Ectodermal cell (in vitro differentiated cells): ENCODE measurements around the gene PADI4.

Source experiments
- H3K27ac ChIP-seq: 2 replicates; pipeline ENCODE4 v1.7.0; 2013; ENCODE audit warnings: mild to moderate bottlenecking, low read depth, low read length; ENCODE audit not compliant: insufficient read depth, poor library complexity, severe bottlenecking
- H3K27me3 ChIP-seq: 2 replicates; pipeline ENCODE4 v1.7.0; 2013; ENCODE audit warnings: mild to moderate bottlenecking, low read length; ENCODE audit not compliant: insufficient read depth, control insufficient read depth, poor library complexity, severe bottlenecking
- H3K36me3 ChIP-seq: one replicate; pipeline ENCODE4 v1.7.0; 2013; ENCODE audit warnings: low read length; ENCODE audit not compliant: control insufficient read depth, insufficient read depth
- H3K4me1 ChIP-seq: one replicate; pipeline ENCODE4 v1.7.0; 2013; ENCODE audit warnings: low read length; ENCODE audit not compliant: control insufficient read depth, insufficient read depth
- H3K4me3 ChIP-seq: 2 replicates; pipeline ENCODE4 v1.7.0; 2013; ENCODE audit warnings: low read depth, low read length, control low read depth; ENCODE audit not compliant: insufficient read depth
- H3K9me3 ChIP-seq: 2 replicates; pipeline ENCODE4 v1.7.0; 2013; ENCODE audit warnings: mild to moderate bottlenecking, low read length, moderate library complexity; ENCODE audit not compliant: control insufficient read depth
- WGBS, 2 experiments: methylation state at CpG; one replicate each; pipeline ENCODE4 v1.1.7; 2013; ENCODE audit warnings: missing lambda C conversion rate in 2 of 2; 5-methylcytosine and 5-hydroxymethylcytosine counted together

Gene PADI4

GRCh38 chr1:17282836-17283235, 25.2 kb upstream of the PADI4 start:
- no peak overlapping the region for H3K27ac ChIP-seq
- H3K4me3 ChIP-seq: no peak overlapping the region
- no peaks in the 10 kb centered on the region for H3K27me3 ChIP-seq
- WGBS, 2 experiments: 92% methylated on average over 5 of the region's 5 CpGs
- no peaks in the 10 kb centered on the region for H3K36me3 ChIP-seq
- H3K9me3 ChIP-seq: no peaks in the 10 kb centered on the region
- H3K4me1 ChIP-seq: no peaks in the 10 kb centered on the region

GRCh38 chr1:17286646-17287045, 21.4 kb upstream of the PADI4 start:
- no peak overlapping the region for H3K4me3 ChIP-seq
- H3K27ac ChIP-seq: no peak overlapping the region
- no peaks in the 10 kb centered on the region for H3K4me1 ChIP-seq
- H3K36me3 ChIP-seq: no peaks in the 10 kb centered on the region
- 81 to 86% methylated on average over 5 of the region's 5 CpGs for WGBS, 2 experiments
- no peaks in the 10 kb centered on the region for H3K27me3 ChIP-seq
- no peaks in the 10 kb centered on the region for H3K9me3 ChIP-seq

- H3K36me3 ChIP-seq: no peaks in the 10 kb centered on the region
- WGBS, 2 experiments: 85 to 89% methylated on average over 5 of the region's 5 CpGs
- H3K4me1 ChIP-seq: no peaks in the 10 kb centered on the region
- no peaks in the 10 kb centered on the region for H3K9me3 ChIP-seq
- H3K4me3 ChIP-seq: no peak overlapping the region
- H3K27me3 ChIP-seq: no peaks in the 10 kb centered on the region
- no peak overlapping the region for H3K27ac ChIP-seq
Observed at GRCh38 chr1:17287130-17287776, 20.7 kb upstream of the PADI4 start.

- Histone ChIP-seq H3K27me3 (no peaks in the 10 kb centered on the region), H3K9me3 (no peaks in the 10 kb centered on the region), H3K36me3 (no peaks in the 10 kb centered on the region), H3K27ac (no peak overlapping the region), H3K4me3 (no peak overlapping the region), H3K4me1 (no peaks in the 10 kb centered on the region)
- WGBS, 2 experiments: 94 to 100% methylated on average over 2 of the region's 2 CpGs
Observed at GRCh38 chr1:17289721-17290120, 18.3 kb upstream of the PADI4 start.

- Histone ChIP-seq H3K9me3 (no peaks in the 10 kb centered on the region), H3K4me1 (no peaks in the 10 kb centered on the region), H3K36me3 (no peaks in the 10 kb centered on the region), H3K27ac (no peak overlapping the region), H3K4me3 (no peak overlapping the region), H3K27me3 (no peaks in the 10 kb centered on the region)
- 88 to 91% methylated on average over 3 of the region's 3 CpGs for WGBS, 2 experiments
Observed at GRCh38 chr1:17290553-17290952, 17.4 kb upstream of the PADI4 start.

GRCh38 chr1:17292299-17293160, 15.5 kb upstream of the PADI4 start:
- 80 to 86% methylated on average over 5 to 6 of the region's 7 CpGs for WGBS, 2 experiments

GRCh38 chr1:17293681-17294425, 14.1 kb upstream of the PADI4 start:
- Histone ChIP-seq H3K27me3 (no peaks in the 10 kb centered on the region), H3K27ac (no peak overlapping the region), H3K4me1 (no peaks in the 10 kb centered on the region), H3K4me3 (no peak overlapping the region), H3K36me3 (no peaks in the 10 kb centered on the region), H3K9me3 (no peaks in the 10 kb centered on the region)
- 78 to 80% methylated on average over 14 of the region's 14 CpGs for WGBS, 2 experiments

More at GRCh38 chr1:17292299-17293160, 15.5 kb upstream of the PADI4 start:
- H3K4me3 ChIP-seq: no peak overlapping the region
- no peak overlapping the region for H3K27ac ChIP-seq
- no peaks in the 10 kb centered on the region for H3K27me3 ChIP-seq
- no peaks in the 10 kb centered on the region for H3K4me1 ChIP-seq
- no peaks in the 10 kb centered on the region for H3K36me3 ChIP-seq
- H3K9me3 ChIP-seq: no peaks in the 10 kb centered on the region

- Histone ChIP-seq H3K9me3 (no peaks in the 10 kb centered on the region), H3K4me1 (no peaks in the 10 kb centered on the region), H3K4me3 (no peak overlapping the region), H3K27me3 (no peaks in the 10 kb centered on the region), H3K36me3 (no peaks in the 10 kb centered on the region), H3K27ac (no peak overlapping the region)
- WGBS, 2 experiments: 93 to 94% methylated on average over 4 of the region's 4 CpGs
Observed at GRCh38 chr1:17295292-17295691, 12.7 kb upstream of the PADI4 start.

GRCh38 chr1:17296086-17296485, 11.9 kb upstream of the PADI4 start:
- H3K27ac ChIP-seq: no peak overlapping the region
- H3K36me3 ChIP-seq: no peaks in the 10 kb centered on the region
- H3K9me3 ChIP-seq: no peaks in the 10 kb centered on the region
- no peaks in the 10 kb centered on the region for H3K4me1 ChIP-seq
- no peaks in the 10 kb centered on the region for H3K27me3 ChIP-seq
- no peak overlapping the region for H3K4me3 ChIP-seq
- 93 to 94% methylated on average over 5 of the region's 5 CpGs for WGBS, 2 experiments

GRCh38 chr1:17297991-17298390, 10.0 kb upstream of the PADI4 start:
- H3K36me3 ChIP-seq: no peaks in the 10 kb centered on the region
- 92 to 93% methylated on average over 7 of the region's 7 CpGs for WGBS, 2 experiments

More at GRCh38 chr1:17297991-17298390, 10.0 kb upstream of the PADI4 start:
- Histone ChIP-seq H3K27me3 (no peaks in the 10 kb centered on the region), H3K9me3 (peaks cover 3% of the 10 kb centered on the region), H3K27ac (no peak overlapping the region), H3K4me1 (no peaks in the 10 kb centered on the region), H3K4me3 (no peak overlapping the region)
